Fibroblast of the conjunctiva (primary cell): Measurements from ENCODE around the gene OR2B2.
"Not testable (repeated sequence)": the region's sequence is repeated elsewhere in the genome, so short reads cannot be mapped to it uniquely, and the experiment has no call there.

Source experiments
- DNase-seq: peaks from one replicate; pipeline ENCODE4 v3.0.0-alpha.2; 2010; ENCODE audit warnings: low read depth

The OR2B2 gene

DNA sequence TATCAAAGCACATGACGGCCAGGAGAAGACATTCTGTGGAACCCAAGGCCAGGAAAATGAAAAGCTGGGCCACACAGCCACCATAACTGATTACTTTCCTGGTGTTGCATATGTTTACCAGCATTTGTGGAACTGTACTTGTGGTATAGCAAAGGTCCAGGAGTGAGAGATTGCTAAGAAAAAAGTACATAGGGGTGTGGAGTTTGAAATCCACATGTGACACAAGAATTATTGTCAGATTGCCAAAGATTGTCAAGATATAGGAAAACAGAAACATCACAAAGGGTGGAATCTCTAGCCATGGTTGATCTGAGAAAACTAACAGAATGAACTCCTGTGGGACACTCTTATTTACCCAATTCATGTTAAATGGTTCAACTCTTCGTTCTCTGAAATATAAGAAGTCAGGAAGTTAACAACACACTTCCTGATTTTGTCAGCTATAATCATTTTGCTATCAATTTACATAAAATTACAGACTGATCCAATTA, at the start of gene OR2B2:
TSS of gene OR2B2 (minus strand) at position 441 of the 491 bp plus-strand sequence. CDS start at position 364, 77 bp downstream.
- DNase-seq: no peak

DNA sequence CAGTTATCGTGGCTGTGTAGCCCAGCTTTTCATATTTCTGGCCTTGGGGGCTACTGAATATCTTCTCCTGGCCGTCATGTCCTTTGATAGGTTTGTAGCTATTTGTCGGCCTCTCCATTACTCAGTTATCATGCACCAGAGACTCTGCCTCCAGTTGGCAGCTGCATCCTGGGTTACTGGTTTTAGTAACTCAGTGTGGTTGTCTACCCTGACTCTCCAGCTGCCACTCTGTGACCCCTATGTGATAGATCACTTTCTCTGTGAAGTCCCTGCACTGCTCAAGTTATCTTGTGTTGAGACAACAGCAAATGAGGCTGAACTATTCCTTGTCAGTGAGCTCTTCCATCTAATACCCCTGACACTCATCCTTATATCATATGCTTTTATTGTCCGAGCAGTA, 45.3 kb upstream of the OR2B2 start:
- DNase-seq: no peak

DNA sequence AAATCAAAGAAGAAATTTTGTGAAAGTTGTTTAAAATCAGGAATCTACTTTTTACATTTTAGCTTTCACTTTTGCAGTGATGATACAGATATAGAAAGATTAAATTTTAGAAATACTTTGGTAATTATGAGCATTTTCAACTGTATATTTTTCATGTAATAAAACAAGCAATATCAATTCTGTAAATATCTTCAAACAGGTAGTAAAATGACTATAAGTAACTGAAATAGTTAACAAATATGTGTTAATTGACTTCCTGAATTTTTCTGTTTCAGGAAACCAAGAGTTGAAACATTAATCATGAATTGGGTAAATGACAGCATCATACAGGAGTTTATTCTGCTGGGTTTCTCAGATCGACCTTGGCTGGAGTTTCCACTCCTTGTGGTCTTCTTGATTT, 44.7 kb upstream of the OR2B2 start, which contains the start of gene OR2B6:
TSS of gene OR2B6 (plus strand) at position 301 of the 400 bp plus-strand sequence. CDS start at position 301, 0 bp downstream.
- DNase-seq: no peak

DNA sequence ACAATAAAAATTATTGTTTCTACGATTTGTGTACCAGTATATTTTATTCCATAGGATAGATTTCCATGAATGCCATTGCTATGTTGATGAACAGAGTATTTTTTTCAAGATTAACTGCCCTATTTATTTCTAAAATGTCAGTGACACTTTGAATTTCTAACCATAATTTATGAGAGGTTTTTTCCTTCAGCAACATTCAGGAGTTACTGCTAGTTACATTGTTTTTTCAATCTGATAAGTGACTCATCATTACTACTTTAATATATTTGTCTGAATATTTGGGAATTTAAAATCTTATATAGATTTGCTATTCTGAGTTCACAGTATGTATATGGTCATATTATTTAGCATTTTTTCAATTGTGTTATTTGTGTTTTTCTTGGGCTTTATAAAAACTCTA, 38.8 kb upstream of the OR2B2 start:
- DNase-seq: no peak

DNA sequence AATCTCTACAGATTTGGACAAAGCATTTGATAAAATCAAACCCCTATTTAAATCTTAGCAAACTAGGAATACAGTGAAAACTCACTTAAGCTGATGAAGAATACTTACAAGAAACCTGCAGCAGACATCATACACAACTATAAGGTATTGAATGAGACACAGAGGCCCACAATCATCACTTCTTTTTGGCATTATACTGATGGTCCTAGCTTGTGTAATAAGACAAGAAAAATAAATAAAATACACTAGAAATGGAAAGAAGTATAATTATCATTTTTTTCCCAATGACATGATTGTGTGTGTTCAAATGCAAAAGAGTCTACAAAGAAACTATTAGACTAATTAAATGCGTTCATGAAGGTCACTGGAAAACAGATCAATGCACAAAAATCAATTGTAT, 36.0 kb upstream of the OR2B2 start:
- no peak for DNase-seq

DNA sequence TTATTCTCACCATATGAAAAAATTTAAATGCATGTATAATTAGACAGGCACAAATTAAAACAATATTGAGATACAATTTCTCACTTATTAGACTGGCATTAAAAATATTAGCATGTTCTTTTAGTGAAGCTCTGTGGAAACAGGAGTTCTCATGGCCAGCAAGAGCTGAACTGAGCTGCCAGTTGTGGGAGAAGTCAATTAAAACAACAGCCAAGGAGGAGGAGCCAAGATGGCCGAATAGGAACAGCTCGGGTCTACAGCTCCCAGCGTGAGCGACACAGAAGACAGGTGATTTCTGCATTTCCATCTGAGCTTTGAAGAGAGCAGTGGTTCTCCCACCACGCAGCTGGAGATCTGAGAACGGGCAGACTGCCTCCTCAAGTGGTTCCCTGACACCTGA, 30.9 kb upstream of the OR2B2 start:
- DNase-seq: not testable (repeated sequence)

DNA sequence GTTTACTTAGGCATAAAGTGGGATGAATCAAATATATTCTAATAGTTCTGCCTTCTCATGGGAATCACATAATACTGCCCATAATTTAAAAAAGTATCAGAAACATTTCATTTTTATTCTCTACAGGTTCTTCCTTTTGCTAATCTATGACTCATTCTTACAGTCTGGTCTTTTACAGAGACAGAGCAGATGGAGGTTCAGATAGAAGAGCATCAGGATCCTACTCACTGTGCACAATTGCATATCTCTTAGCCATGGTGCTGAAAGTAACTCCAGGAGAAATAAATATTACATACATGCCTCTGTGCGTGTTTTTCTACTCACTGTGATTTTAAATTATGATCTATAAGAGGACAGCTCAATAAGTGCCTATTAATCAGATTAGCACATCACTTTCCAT, 28.6 kb upstream of the OR2B2 start:
- no peak for DNase-seq

DNA sequence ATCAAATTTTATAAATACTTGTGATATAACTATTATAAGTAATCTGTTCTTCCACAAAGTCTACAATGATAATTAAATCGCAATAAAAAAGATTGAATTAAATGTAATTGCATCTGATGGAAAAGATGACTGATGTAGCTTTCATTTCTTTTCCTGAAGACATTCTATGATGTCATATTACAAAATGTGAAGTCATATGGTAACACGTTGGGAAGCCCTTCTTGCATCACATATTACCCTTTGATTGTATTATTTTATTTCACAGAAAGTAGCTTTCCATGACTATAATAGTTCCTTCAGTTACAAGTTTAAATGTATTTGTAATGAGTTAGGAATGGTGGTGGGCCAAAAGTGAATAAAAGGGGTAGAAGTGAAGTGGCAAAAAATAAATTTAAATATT, 19.0 kb upstream of the OR2B2 start:
- DNase-seq: no peak

DNA sequence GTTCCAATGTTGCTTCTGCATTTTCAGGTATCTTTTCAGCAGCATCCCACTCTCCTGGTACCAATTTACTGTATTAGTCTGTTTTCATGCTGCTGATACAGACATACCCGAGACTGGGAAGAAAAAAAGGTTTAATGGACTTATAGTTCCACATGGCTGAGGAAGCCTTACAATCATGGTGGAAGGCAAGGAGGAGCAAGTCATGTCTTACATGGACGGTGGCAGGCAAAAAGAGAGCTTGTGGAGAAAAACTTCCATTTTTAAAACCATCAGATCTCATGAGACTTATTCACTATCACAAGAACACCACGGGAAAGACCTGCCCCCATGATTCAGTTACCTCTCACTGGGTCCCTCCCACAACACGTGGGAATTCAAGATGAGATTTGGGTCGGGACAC, 17.7 kb upstream of the OR2B2 start:
- DNase-seq: not testable (repeated sequence)

DNA sequence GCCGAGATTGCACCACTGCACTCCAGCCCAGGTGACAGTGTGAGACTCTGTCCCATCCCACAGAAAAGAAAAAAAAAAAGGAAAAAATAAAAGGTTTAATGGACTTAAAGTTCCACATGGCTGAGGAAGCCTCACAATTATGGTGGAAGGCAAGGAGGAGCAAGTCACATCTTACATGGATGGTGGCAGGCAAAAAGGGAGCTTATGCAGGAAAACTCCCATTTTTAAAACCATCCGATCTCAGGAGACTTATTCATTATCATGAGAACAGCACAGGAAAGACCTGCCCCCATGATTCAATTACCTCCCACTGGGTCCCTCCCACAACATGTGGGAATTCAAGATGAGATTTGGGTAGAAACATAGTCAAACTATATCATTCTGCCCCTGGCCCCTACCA, 15.8 kb upstream of the OR2B2 start:
- DNase-seq: not testable (repeated sequence)

DNA sequence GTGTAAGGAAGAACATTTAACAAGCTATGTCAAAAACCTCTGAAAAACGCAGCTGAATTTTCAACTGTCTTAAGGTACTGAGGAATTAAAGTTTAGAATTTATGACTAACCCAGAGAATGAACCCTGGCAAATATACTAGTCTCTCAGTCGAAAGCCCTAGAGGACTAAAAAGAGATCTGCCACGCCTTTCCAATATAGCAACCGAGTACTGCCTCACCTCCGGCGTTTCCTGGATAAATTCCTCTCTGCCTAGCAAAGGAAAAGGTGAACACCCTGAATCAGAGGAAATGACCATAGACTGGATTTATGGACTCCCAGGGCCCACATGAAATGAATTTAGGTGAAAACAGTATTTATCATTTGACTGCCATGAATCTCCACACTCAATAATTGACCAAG, 12.0 kb upstream of the OR2B2 start:
- no peak for DNase-seq

DNA sequence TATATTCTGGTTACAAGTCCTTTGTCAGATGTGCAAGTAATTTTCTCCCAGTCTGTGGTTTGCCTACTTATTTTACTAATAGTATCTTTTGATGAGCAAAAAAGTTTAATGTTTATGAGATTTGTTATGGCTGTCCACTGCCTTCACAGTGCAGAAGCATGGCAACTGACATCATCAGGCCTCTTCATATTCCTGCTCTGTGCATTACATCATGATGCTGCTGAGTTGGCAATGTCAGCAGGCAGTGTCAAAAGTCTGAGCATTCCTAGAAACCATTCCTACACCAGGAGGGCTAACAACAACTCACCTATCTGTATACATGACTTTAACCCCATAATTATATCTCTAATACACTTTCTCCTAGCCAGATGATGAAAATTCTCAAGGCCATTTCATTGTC, 10.8 kb upstream of the OR2B2 start:
- no peak for DNase-seq

DNA sequence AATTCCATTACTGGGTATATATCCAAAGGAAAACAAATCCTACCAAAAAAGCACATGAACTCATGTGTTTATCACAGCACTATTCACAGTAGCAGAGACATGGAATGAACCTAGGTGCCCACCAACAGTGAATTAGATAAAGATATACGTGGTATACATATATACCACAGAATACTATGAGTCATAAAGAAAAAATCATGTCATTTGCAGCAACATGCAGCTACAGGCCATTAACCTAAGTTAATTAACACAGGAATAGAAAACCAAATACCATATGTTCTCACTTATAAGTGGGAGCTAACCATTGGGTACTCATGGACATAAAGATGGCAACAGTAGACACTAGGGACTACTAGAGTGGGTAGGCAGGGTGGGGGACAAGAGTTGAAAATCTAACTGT, 4.2 kb downstream of the OR2B2 start:
- no peak for DNase-seq

DNA sequence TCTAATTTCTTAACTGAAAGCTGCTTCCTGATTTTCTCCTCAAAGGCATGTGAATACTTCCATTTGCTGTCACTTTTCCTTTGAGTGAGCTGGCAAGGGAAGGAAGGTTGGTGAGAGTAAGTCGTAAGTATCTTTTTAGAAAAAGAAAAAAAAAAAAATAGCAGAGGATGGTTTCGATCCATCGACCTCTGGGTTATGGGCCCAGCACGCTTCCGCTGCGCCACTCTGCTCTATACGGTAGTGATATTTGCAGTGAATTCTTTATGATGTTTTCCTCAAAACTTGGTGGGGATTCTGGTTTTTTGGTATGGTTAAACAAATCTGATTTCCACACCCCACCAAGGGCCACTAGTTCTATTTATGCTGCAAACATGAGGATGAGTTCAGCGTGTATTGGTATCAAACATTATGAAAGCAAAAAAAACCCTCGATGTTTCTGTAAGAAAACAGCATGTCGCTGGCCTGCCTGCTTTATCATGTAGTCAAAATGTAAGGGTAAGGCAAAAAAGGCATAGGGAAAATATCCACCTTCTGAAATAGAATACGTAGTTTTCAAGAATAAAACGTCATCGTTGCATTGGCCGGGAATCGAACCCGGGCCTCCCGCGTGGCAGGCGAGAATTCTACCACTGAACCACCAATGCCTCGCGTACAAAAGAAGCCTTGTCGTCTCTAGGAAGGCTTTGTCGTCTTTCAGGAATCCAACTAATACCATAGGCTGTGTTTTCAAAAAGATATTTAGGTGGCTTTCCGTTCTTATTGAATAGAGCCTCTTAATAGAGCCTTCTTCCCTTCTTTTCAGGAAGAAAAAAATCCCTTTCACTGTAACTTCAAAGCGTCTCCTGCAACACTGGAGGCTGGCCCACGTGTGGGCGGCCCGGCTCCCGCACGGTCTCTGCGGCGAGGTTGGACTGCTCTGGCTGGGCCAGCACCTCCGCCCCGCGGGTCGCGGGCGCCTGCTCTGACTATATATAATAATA, 9.6 kb downstream of the OR2B2 start:
- DNase-seq: peak; percentile 71

DNA sequence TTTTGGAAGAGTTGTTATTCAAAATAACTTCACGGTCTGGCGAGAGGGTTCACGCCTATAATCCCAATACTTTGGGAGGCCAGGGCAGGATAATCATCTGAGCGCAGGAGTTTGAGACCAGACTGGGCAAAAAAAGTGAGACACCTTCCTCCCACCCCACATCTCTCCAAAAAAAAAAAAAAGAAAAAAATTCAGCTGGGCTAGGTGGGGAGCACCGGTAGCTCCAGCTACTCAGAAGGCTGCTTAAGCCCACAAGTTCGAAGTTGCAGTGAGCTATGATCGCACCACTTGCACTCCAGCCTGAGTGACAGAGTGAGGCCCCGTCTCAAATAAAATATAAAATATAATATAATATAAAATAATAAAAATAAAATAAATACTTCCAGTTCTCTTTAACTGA, 10.4 kb downstream of the OR2B2 start:
- no peak for DNase-seq

DNA sequence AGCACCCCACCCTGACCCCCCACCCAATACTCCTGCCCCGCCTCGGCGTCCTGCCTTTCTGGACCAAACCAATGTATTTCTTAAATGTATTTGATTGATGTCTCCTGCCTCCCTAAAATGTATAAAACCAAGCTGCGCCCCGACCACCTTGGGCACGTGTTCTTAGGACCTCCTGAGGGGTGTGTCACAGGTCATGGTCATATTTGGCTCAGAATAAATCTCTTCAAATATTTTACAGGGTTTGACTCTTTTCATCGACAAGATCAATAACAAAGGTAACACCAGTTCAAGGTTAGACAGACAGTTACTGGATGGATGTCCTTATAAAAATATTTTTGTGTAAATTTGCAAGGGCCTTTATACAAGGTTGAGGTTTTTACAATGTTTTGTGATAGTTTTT, 12.0 kb downstream of the OR2B2 start:
- not testable (repeated sequence) for DNase-seq

DNA sequence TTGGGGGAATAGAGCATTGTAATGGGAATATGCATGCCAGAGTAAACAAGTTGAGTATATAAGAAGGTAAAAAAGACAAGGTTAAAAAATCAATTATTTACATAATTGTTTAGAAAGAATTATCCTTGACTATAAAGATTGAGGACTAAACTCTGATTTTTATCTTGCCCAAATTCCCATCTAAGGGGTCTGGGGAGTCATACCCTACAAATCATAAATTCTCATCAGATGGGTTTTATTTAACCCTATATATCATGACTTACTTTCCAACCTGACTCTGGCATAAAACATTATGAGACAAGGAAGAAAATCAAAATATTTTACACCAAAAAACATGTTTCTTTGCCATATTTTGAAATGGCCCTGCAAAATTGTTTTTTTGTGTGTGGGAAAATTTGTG, 12.7 kb downstream of the OR2B2 start:
- DNase-seq: no peak

DNA sequence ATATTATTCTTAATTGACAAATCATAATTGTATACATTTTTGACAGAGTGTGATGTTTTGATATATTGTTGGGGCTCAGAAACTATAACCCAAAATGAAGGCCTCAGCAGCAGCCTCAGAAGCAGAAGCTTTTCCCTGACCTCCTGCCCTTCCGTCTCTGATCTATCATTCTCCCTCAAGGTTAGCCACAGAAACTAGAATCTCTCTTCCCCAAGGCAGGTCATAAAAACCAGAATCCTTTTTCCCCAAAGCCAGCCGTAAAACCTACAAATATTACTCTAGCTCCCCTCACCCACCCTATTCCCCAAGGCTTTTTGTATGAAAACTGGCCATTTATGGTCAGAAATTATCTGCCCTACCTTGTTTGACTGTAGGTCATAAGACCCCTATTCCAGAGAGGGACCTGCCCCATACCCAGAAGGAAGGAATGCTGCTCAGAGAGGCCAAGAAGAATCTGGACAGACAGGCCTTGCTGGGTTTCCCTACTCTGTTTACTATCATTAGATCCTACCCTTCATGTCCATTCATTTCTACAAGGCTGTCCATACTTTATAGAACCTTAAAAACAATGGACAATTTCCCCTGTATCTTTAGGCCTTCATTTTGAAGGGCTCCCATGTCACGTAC, 14.5 kb downstream of the OR2B2 start:
- no peak for DNase-seq

DNA sequence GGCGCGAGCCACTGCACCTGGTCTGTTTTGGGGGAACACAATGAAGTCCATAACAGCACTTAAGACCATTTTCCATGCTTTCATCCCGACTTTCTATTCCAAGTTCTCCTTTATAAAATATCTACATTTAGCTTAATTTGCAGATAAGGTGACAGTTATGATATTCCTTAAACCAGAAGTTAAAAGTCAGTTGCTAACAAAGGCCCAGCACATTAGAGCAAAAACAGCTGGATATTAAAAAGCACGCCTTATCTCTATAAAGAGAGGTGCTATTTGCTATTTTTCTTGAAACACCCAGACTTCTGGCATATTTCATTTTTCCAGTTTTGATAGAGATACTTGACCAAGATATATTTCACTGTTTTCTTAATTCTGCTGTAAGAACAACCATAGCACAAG, 15.8 kb downstream of the OR2B2 start:
- no peak for DNase-seq

DNA sequence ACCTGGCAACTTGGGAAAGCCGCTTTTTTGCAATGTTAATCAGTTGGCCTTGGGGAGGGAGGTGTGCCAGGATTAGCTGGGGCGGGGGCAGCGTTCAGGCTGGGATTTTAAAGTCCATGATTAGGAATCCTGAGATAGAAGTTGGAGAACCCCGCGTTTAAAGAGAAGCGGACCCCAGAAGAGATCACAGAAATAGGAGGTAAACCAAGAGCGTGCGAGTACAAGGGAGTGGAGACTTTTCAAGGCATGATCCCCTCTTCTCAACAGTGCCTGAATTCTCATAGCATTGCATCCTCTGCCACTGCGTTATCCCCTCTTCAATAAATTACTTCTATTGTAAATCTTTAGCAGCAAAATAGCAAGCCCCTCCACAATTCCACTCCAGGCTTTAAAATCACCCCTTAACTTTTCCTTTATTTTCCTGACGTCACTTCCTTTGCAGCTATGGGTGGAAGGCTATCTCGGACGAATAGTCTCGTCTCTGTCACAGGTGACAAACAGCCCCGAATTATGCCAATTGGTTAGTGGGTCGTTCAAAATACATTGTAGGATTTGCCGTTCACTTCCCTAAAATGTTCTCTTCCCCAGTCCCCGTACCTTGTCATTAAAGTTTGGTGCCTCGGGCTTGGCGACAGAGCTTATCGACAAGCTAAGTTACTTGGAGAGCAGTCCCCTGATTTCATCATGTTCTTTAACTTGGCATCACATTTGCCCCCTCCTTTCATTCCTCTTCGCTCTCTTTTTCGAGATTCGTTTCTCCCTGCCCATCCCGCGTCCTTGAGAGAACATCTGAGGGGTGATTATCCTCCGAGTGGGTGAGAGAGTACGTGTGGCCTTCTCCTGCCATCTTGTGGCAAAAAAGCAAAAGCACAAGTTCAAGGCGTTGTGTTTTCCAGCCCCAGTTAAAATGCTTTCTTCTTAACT, 17.1 kb downstream of the OR2B2 start:
- peak; percentile 86 for DNase-seq

DNA sequence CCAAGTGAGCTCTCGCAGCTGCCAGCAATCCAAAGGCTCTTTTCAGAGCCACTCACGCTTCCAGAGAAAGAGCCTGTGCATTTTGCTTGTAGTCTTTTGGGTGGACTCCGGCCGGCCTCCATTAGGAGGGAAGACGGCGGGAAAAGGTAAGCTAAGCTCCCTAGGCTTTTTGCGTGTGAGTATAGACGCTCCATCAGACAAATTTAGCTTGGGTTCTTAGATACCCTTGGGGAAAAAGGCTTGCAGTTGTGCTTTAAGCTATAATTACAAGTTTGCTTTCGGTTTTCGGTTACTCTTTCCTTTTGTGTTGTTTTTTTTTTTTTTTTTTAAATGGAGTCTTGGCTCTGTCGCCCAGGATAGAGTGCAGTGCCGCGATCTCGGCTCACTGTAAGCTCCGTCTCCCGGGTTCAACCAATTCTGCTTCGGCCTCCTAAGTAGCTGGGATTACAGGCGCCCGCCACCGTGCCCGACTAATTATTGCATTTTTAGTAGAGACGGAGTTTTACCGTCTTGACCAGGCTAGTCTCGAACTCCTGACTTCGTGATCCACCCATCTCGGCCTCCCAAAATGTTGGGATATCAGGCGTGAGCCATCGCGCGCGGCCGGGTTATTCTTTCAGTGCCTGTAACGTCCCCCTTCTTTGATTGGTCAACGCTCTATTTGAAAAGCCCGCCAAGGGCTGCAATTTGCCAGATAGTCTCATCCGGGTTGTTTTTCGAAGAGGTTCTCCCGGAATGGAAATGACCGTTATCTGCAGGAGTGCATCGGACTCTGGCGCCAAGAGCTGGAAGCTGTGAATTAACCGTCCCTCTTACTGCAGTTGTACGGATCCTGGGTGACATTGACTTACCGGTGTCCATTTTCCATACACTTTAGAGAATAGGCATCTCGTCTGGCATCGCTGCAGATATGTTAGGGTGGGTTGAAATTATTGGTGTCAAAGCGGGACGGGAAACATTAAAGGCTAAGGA, 18.1 kb downstream of the OR2B2 start:
- peak; percentile 91 for DNase-seq
